Neural crest cell (in vitro differentiated cells): ENCODE results near the gene FOXP3. TPM values are rescaled to one million over a fixed set of nuclear protein-coding genes. Genes with fewer than 3 reads are reported as not detected.

ENCODE experiments used
- DNase-seq: peaks from one replicate; pipeline ENCODE4 v3.0.0; 2021; ENCODE audit warnings: low read depth, mixed read lengths, low spot score
- H3K27ac Mint-ChIP-seq: one replicate; pipeline ENCODE4 v1.8.0; 2021; ENCODE audit warnings: mild to moderate bottlenecking, mixed read lengths; ENCODE audit not compliant: unreplicated experiment
- H3K27me3 Mint-ChIP-seq: 2 replicates; pipeline ENCODE4 v1.8.0; 2021; ENCODE audit warnings: low read depth, mild to moderate bottlenecking, mixed read lengths
- H3K36me3 Mint-ChIP-seq: 2 replicates; pipeline ENCODE4 v1.8.0; 2021; ENCODE audit warnings: low read depth, mild to moderate bottlenecking, mixed read lengths
- H3K4me1 Mint-ChIP-seq: 2 replicates; pipeline ENCODE4 v1.8.0; 2021; ENCODE audit warnings: mixed read lengths
- H3K4me3 Mint-ChIP-seq: one replicate; pipeline ENCODE4 v1.8.0; 2021; ENCODE audit warnings: mild to moderate bottlenecking, mixed read lengths
- H3K9me3 Mint-ChIP-seq: 2 replicates; pipeline ENCODE4 v1.8.0; 2021; ENCODE audit warnings: mixed read lengths
- CTCF ChIP-seq: fragments of 200-600 bp; sonication (generic); conservative IDR thresholded peaks from 2 replicates; pipeline ENCODE4 v1.5.0; 2021; ENCODE audit warnings: antibody characterized with exemption, mild to moderate bottlenecking
- total RNA-seq: library from RNA; stranded (reverse); gene quantifications from 2 replicates; pipeline ENCODE4 v1.2.1, GENCODE V29; 2021

Gene FOXP3
- total RNA-seq, 1 donor from 2014 or later, result 0.26 TPM

GRCh38 chrX:49258749-49259124 is 5.8 kb downstream of the FOXP3 start:
- no peaks in the 10 kb centered on the region for H3K36me3 Mint-ChIP-seq
- H3K9me3 Mint-ChIP-seq, result peaks cover 11% of the 10 kb centered on the region
- no peaks in the 10 kb centered on the region for H3K4me1 Mint-ChIP-seq
- H3K27ac Mint-ChIP-seq, result no peak overlapping the region
- no peak for TF ChIP-seq CTCF
- DNase-seq, result no peak
- H3K27me3 Mint-ChIP-seq, result peaks cover 2% of the 10 kb centered on the region
- no peak overlapping the region for H3K4me3 Mint-ChIP-seq

GRCh38 chrX:49257846-49258748 is 6.4 kb downstream of the FOXP3 start:
- peaks cover 2% of the 10 kb centered on the region for H3K27me3 Mint-ChIP-seq
- H3K36me3 Mint-ChIP-seq, result no peaks in the 10 kb centered on the region
- no peak overlapping the region for H3K27ac Mint-ChIP-seq
- H3K9me3 Mint-ChIP-seq, result peaks cover 11% of the 10 kb centered on the region
- no peak overlapping the region for H3K4me3 Mint-ChIP-seq
- H3K4me1 Mint-ChIP-seq, result no peaks in the 10 kb centered on the region
- no peak for DNase-seq
- TF ChIP-seq CTCF, result no peak

GRCh38 chrX:49257074-49257790 is 7.3 kb downstream of the FOXP3 start:
- Mint-ChIP-seq H3K36me3 (peaks cover 2% of the 10 kb centered on the region), H3K27me3 (peaks cover 2% of the 10 kb centered on the region), H3K4me3 (no peak overlapping the region), H3K9me3 (peaks cover 11% of the 10 kb centered on the region), H3K27ac (no peak overlapping the region), H3K4me1 (no peaks in the 10 kb centered on the region)
- TF ChIP-seq CTCF, result no peak
- no peak for DNase-seq

- Mint-ChIP-seq H3K36me3 (peaks cover 3% of the 10 kb centered on the region), H3K27me3 (peaks cover 2% of the 10 kb centered on the region), H3K9me3 (peaks cover 6% of the 10 kb centered on the region), H3K27ac (no peak overlapping the region), H3K4me3 (no peak overlapping the region), H3K4me1 (no peaks in the 10 kb centered on the region)
- no peak for DNase-seq
- TF ChIP-seq CTCF, result no peak
Observed at GRCh38 chrX:49256268-49256995, 8.1 kb downstream of the FOXP3 start.

- Mint-ChIP-seq H3K36me3 (peaks cover 6% of the 10 kb centered on the region), H3K4me3 (no peak overlapping the region), H3K27me3 (peaks cover 2% of the 10 kb centered on the region), H3K27ac (no peak overlapping the region), H3K4me1 (no peaks in the 10 kb centered on the region), H3K9me3 (peaks cover 3% of the 10 kb centered on the region)
- no peak for DNase-seq
- no peak for TF ChIP-seq CTCF
Observed at GRCh38 chrX:49254639-49255038, 9.9 kb downstream of the FOXP3 start.
